Uterus (tissue), 4 donors: ENCODE data around the gene PCDH9. TPM values are rescaled to one million over a fixed set of nuclear protein-coding genes. Genes with fewer than 3 reads are reported as not detected.

Experiments used
- DNase-seq, 2 donors: peaks; one replicate each; pipeline ENCODE4 v3.0.0-alpha.2; 2019 to 2020
- H3K27ac ChIP-seq, 2 donors: fragments of 200-600 bp; sonication (generic); 1 replicate in 1 of 2; 2 replicates in 1 of 2; pipeline ENCODE4 v1.5.1; 2016 to 2018
- H3K27me3 ChIP-seq, 2 donors: fragments of 200-600 bp; sonication (generic); one replicate each; pipeline ENCODE4 v1.5.1; 2018 to 2019; ENCODE audit warnings: control low read depth in 1 of 2
- H3K36me3 ChIP-seq, 2 donors: fragments of 200-600 bp; sonication (generic); one replicate each; pipeline ENCODE4 v1.5.1; 2019; ENCODE audit warnings: control low read depth in 1 of 2
- H3K4me1 ChIP-seq, 2 donors: fragments of 200-600 bp; sonication (generic); one replicate each; pipeline ENCODE4 v1.5.1; 2018 to 2019; ENCODE audit warnings: control low read depth in 1 of 2
- H3K4me3 ChIP-seq, 2 donors: fragments of 200-600 bp; sonication (generic); 1 replicate in 1 of 2; 2 replicates in 1 of 2; pipeline ENCODE4 v1.5.1; 2018 to 2019; ENCODE audit warnings: mild to moderate bottlenecking in 1 of 2
- H3K9me3 ChIP-seq, 2 donors: fragments of 200-600 bp; sonication (generic); one replicate each; pipeline ENCODE4 v1.5.1; 2019; ENCODE audit warnings: control low read depth in 1 of 2
- CTCF ChIP-seq, 4 experiments: fragments of 200-600 bp in 2 of 4; fragments of 450-650 bp in 2 of 4; sonication (generic) in 2 of 4; IDR thresholded peaks; one replicate each; pipeline ENCODE4 v1.5.1; 2016 to 2019; ENCODE audit warnings: antibody characterized with exemption in 4 of 4, mild to moderate bottlenecking in 2 of 4, moderate library complexity in 1 of 4
- POLR2A ChIP-seq, 2 donors: fragments of 450-650 bp; IDR thresholded peaks; one replicate each; pipeline ENCODE4 v1.6.1; 2016; ENCODE audit warnings: antibody characterized with exemption in 2 of 2, mild to moderate bottlenecking in 1 of 2, moderate library complexity in 1 of 2
- intact Hi-C: fragments of 100-400 bp; cut with DNase I; formaldehyde crosslinking; loops from one replicate; pipeline ENCODE4 v1.15.1; 2023; ENCODE audit warnings: low total_unique reads
- total RNA-seq, 4 donors: library from RNA; depleted of rRNA in 3 of 4; stranded (reverse); fragments of >200 nt in 3 of 4; gene quantifications; one replicate each; pipeline versions ENCODE4 v1.1.0 to v1.2.4, GENCODE V29; 2014 to 2023
- donor health status: DM: yes; HTN: yes; CAD: no.

PCDH9 gene
- total RNA-seq, 4 donors from 2014 or later = 0.51 to 45.7 (median 2.1) TPM

- Histone ChIP-seq H3K9me3 (no peaks in the 10 kb centered on the region), H3K27me3 (no peaks in the 10 kb centered on the region), H3K4me3 (no peak overlapping the region), H3K27ac (no peak overlapping the region), H3K36me3 (no peaks in the 10 kb centered on the region), H3K4me1 (no peaks in the 10 kb centered on the region)
- TF ChIP-seq CTCF (IDR thresholded peaks at IDR 0.05) (no peak), POLR2A (IDR thresholded peaks at IDR 0.05) (no peak)
- no peak for DNase-seq
- intact Hi-C loops = no loop called here
Measured at GRCh38 chr13:67175836-67176459, 54.2 kb downstream of the PCDH9 start.

GRCh38 chr13:67168384-67168783 lies 61.8 kb downstream of the PCDH9 start:
- H3K9me3 ChIP-seq = no peaks in the 10 kb centered on the region

GRCh38 chr13:67167420-67167819 lies 62.7 kb downstream of the PCDH9 start:
- Histone ChIP-seq H3K9me3 (no peaks in the 10 kb centered on the region), H3K27ac (no peak overlapping the region), H3K4me3 (no peak overlapping the region), H3K4me1 (no peaks in the 10 kb centered on the region), H3K36me3 (no peaks in the 10 kb centered on the region), H3K27me3 (no peaks in the 10 kb centered on the region)
- no peak for DNase-seq
- TF ChIP-seq CTCF (IDR thresholded peaks at IDR 0.05) (no peak), POLR2A (IDR thresholded peaks at IDR 0.05) (no peak)
- intact Hi-C loops = no loop called here

More at GRCh38 chr13:67168384-67168783, 61.8 kb downstream of the PCDH9 start:
- no peak for DNase-seq
- Histone ChIP-seq H3K4me3 (no peak overlapping the region), H3K27me3 (no peaks in the 10 kb centered on the region), H3K4me1 (no peaks in the 10 kb centered on the region), H3K36me3 (no peaks in the 10 kb centered on the region), H3K27ac (no peak overlapping the region)
- TF ChIP-seq CTCF (IDR thresholded peaks at IDR 0.05) (no peak), POLR2A (IDR thresholded peaks at IDR 0.05) (no peak)
- intact Hi-C loops = no loop called here

- Histone ChIP-seq H3K4me1 (no peaks in the 10 kb centered on the region), H3K36me3 (no peaks in the 10 kb centered on the region), H3K4me3 (no peak overlapping the region), H3K27me3 (no peaks in the 10 kb centered on the region), H3K27ac (no peak overlapping the region), H3K9me3 (no peaks in the 10 kb centered on the region)
- intact Hi-C loops = no loop called here
- TF ChIP-seq CTCF (IDR thresholded peaks at IDR 0.05) (no peak), POLR2A (IDR thresholded peaks at IDR 0.05) (no peak)
- DNase-seq = no peak
Measured at GRCh38 chr13:67161176-67161575, 69.0 kb downstream of the PCDH9 start.

GRCh38 chr13:67158903-67159302 lies 71.2 kb downstream of the PCDH9 start:
- no peak overlapping the region for H3K4me3 ChIP-seq
- intact Hi-C loops = no loop called here
- TF ChIP-seq POLR2A (IDR thresholded peaks at IDR 0.05) = no peak
- no peak for TF ChIP-seq CTCF (IDR thresholded peaks at IDR 0.05)

More at GRCh38 chr13:67158903-67159302, 71.2 kb downstream of the PCDH9 start:
- no peaks in the 10 kb centered on the region for H3K36me3 ChIP-seq
- no peaks in the 10 kb centered on the region for H3K4me1 ChIP-seq
- no peaks in the 10 kb centered on the region for H3K27me3 ChIP-seq
- no peak for DNase-seq
- H3K9me3 ChIP-seq = no peaks in the 10 kb centered on the region
- no peak overlapping the region for H3K27ac ChIP-seq
